Keratinocyte (primary cell): ENCODE results near the gene MTHFD1L. TPM values are rescaled to one million over a fixed set of nuclear protein-coding genes. Genes with fewer than 3 reads are reported as not detected.
"Not testable (repeated sequence)": the region's sequence is repeated elsewhere in the genome, so short reads cannot be mapped to it uniquely, and the experiment has no call there.

Source experiments
- DNase-seq: peaks from one replicate; pipeline ENCODE4 v3.0.0-alpha.2; 2011; ENCODE audit warnings: low read depth, missing footprints, low spot score
- FAIRE-seq: peaks from 2 replicates; lab custom pipeline; 2011; peaks lifted over from hg19 to GRCh38; lab: Jason Lieb, UNC
- H2AFZ ChIP-seq: 2 replicates; pipeline ENCODE4 v1.6.0; 2012; ENCODE audit warnings: low read length, control low read depth, inconsistent platforms; ENCODE audit not compliant: control insufficient read depth
- H3K27ac ChIP-seq: 2 replicates; pipeline ENCODE4 v1.5.1; 2011; ENCODE audit warnings: low read length; ENCODE audit not compliant: control insufficient read depth, insufficient read depth
- H3K27me3 ChIP-seq: 3 replicates; pipeline ENCODE4 v1.6.0; 2011; ENCODE audit warnings: low read length; ENCODE audit not compliant: control insufficient read depth, insufficient read depth; ENCODE audit errors: extremely low read depth
- H3K36me3 ChIP-seq, 2 experiments: 2 replicates in 1 of 2; 3 replicates in 1 of 2; pipeline ENCODE4 v1.5.1; 2011; ENCODE audit warnings: low read length in 2 of 2, mild to moderate bottlenecking in 1 of 2; ENCODE audit not compliant: control insufficient read depth in 2 of 2, insufficient read depth in 2 of 2; ENCODE audit errors: extremely low read depth in 1 of 2
- H3K4me1 ChIP-seq: 3 replicates; pipeline ENCODE4 v1.5.1; 2011; ENCODE audit warnings: low read length; ENCODE audit not compliant: control insufficient read depth, insufficient read depth; ENCODE audit errors: extremely low read depth
- H3K4me2 ChIP-seq: 3 replicates; pipeline ENCODE4 v1.6.0; 2011; ENCODE audit warnings: low read depth, low read length; ENCODE audit not compliant: control insufficient read depth, insufficient read depth; ENCODE audit errors: extremely low read depth
- H3K4me3 ChIP-seq, 3 experiments: fragments of 200-600 bp in 1 of 3; sonication (generic) in 1 of 3; 2 replicates in 2 of 3; 3 replicates in 1 of 3; pipeline ENCODE4 v1.5.1; 2011 to 2016; ENCODE audit warnings: low read length in 3 of 3, mild to moderate bottlenecking in 3 of 3, control low read depth in 2 of 3, inconsistent platforms in 1 of 3, low read depth in 1 of 3, mixed read lengths in 1 of 3, mixed run types in 1 of 3, moderate library complexity in 1 of 3; ENCODE audit not compliant: control insufficient read depth in 2 of 3, insufficient read depth in 2 of 3; ENCODE audit errors: extremely low read depth in 1 of 3
- H3K79me2 ChIP-seq: 2 replicates; pipeline ENCODE4 v1.6.0; 2012; ENCODE audit warnings: low read length; ENCODE audit not compliant: control insufficient read depth, insufficient read depth
- H3K9ac ChIP-seq: 3 replicates; pipeline ENCODE4 v1.6.0; 2011; ENCODE audit warnings: low read length; ENCODE audit not compliant: control insufficient read depth, insufficient read depth; ENCODE audit errors: extremely low read depth
- H3K9me1 ChIP-seq: 3 replicates; pipeline ENCODE4 v1.6.0; 2011; ENCODE audit warnings: low read length; ENCODE audit not compliant: control insufficient read depth, insufficient read depth; ENCODE audit errors: extremely low read depth
- H3K9me3 ChIP-seq: 2 replicates; pipeline ENCODE4 v1.5.1; 2012; ENCODE audit warnings: low read depth, low read length; ENCODE audit not compliant: control insufficient read depth
- H4K20me1 ChIP-seq: 3 replicates; pipeline ENCODE4 v1.6.0; 2011; ENCODE audit warnings: low read length; ENCODE audit not compliant: control insufficient read depth, insufficient read depth; ENCODE audit errors: extremely low read depth
- CTCF ChIP-seq, 3 experiments: IDR thresholded peaks in 1 of 3; conservative IDR thresholded peaks in 1 of 3; optimal IDR thresholded peaks in 1 of 3; 2 replicates in 2 of 3; 3 replicates in 1 of 3; pipeline versions ENCODE3 to v1.5.1; 2011; ENCODE audit warnings: low read length in 3 of 3, mild to moderate bottlenecking in 3 of 3, moderate library complexity in 2 of 3, control low read depth in 1 of 3, inconsistent platforms in 1 of 3; ENCODE audit not compliant: insufficient read depth in 2 of 3; ENCODE audit errors: extremely low read depth in 1 of 3
- EZH2 ChIP-seq: IDR thresholded peaks from one replicate; pipeline ENCODE4 v1.6.1; 2012; ENCODE audit warnings: inconsistent platforms, mild to moderate bottlenecking, low read length, moderate library complexity
- dilution Hi-C: fragments of 300-500 bp; cut with MboI; formaldehyde crosslinking; loops from one replicate; pipeline ENCODE4 v1.7.0; 2020; ENCODE audit warnings: low sequenced_read_pairs; ENCODE audit not compliant: extremely low pct_ligation_motif_present
- polyA plus RNA-seq, 5 experiments: library from polyadenylated mRNA; depleted of rRNA in 3 of 5; stranded (reverse) in 3 of 5; stranded (forward) in 1 of 5; unstranded in 1 of 5; fragments of >200 nt; gene quantifications; 1 replicate in 1 of 5; 2 replicates in 3 of 5; 3 replicates in 1 of 5; pipeline versions ENCODE4 v1.2.1 to v1.2.3, GENCODE V29; 2011 to 2012; ENCODE audit warnings: missing spikeins in 2 of 5, low read depth in 1 of 5, low replicate concordance in 1 of 5

The MTHFD1L gene
- polyA plus RNA-seq, 1 donor (not counting 4 experiments of a cell fraction or from before 2014, with no cell fraction given) = 38.0 TPM

- H3K9me3 ChIP-seq = no peaks in the 10 kb centered on the region
- no peak for TF ChIP-seq CTCF (optimal IDR thresholded peaks at IDR 0.05 in 1 of 3, IDR thresholded peaks at IDR 0.05 in 1 of 3, conservative IDR thresholded peaks at IDR 0.05 in 1 of 3; ENCODE audit: extremely low read depth in 1 of 3, insufficient read depth in 2 of 3, low read length in 3 of 3)
- TF ChIP-seq EZH2 = no peak
- FAIRE-seq (no peak), DNase-seq (no peak)
- no peaks in the 10 kb centered on the region for H4K20me1 ChIP-seq
- no peaks in the 10 kb centered on the region for H3K4me1 ChIP-seq
- H3K36me3 ChIP-seq = peaks cover 0 to 2% of the 10 kb centered on the region in 2 experiments
- no peaks in the 10 kb centered on the region for H3K79me2 ChIP-seq
- no peak overlapping the region for H3K27ac ChIP-seq
- dilution Hi-C loops = no loop called here
- H3K4me2 ChIP-seq = no peak overlapping the region
- no peak overlapping the region for H3K9ac ChIP-seq
- no peaks in the 10 kb centered on the region for H3K9me1 ChIP-seq
- H3K4me3 ChIP-seq = no peak overlapping the region
- no peak overlapping the region for H2AFZ ChIP-seq
- no peaks in the 10 kb centered on the region for H3K27me3 ChIP-seq
These were observed 42.6 kb upstream of the MTHFD1L start for GRCh38 chr6:150822932-150823331.

DNA sequence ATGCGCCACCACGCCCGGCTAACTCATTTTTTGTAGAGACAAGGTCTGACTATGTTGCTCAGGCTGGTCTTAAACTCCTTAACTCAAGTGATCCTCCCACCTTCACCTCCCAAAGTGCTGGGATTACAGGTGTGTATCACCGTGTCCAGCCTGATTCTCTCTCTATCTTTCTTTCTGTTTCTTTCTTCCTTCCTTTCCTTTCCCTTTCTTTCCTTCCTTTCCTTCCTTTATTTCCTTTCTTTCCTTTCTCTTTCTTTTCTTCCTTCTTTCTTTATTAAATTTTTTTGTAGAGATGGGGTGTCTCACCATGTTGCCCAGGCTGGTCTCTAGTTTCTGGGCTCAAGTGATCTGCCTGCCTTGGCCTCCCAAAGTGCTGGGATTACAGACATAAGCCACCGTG, 38.7 kb upstream of the MTHFD1L start:
- no peaks in the 10 kb centered on the region for H3K79me2 ChIP-seq
- H4K20me1 ChIP-seq = no peaks in the 10 kb centered on the region
- peaks cover 0 to 2% of the 10 kb centered on the region in 2 experiments for H3K36me3 ChIP-seq
- TF ChIP-seq EZH2 = no peak
- TF ChIP-seq CTCF (optimal IDR thresholded peaks at IDR 0.05 in 1 of 3, IDR thresholded peaks at IDR 0.05 in 1 of 3, conservative IDR thresholded peaks at IDR 0.05 in 1 of 3; ENCODE audit: extremely low read depth in 1 of 3, insufficient read depth in 2 of 3, low read length in 3 of 3) = no peak
- no peak overlapping the region for H3K9ac ChIP-seq
- no peak overlapping the region for H3K4me2 ChIP-seq
- H3K9me1 ChIP-seq = no peaks in the 10 kb centered on the region
- dilution Hi-C loops = no loop called here
- no peak for FAIRE-seq
- no peak overlapping the region for H3K27ac ChIP-seq
- H3K4me3 ChIP-seq = no peak overlapping the region
- H2AFZ ChIP-seq = no peak overlapping the region
- no peaks in the 10 kb centered on the region for H3K4me1 ChIP-seq
- DNase-seq = no peak
- no peaks in the 10 kb centered on the region for H3K27me3 ChIP-seq
- no peaks in the 10 kb centered on the region for H3K9me3 ChIP-seq

DNA sequence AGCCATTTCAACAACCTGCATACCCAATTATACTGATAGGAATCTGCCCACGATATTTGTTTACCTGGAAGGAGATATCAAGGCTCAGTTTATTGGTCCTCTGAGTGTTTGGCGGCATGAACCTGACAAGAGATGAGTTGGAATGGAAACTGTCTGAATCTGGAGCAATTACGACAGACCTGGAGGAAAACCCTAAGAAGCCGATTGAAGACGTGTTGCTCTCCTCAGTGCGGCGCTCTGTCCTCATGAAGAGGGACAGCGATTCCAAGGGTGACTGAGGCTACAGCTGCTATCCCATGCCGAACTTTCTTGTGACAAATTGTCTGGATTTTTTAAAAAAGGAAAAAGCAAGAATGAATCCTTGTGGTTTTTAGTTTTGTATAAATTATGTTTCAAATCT, 37.4 kb upstream of the MTHFD1L start:
- H3K9me1 ChIP-seq, dilution Hi-C loops, H3K4me3 ChIP-seq, H4K20me1 ChIP-seq, H2AFZ ChIP-seq, H3K36me3 ChIP-seq, FAIRE-seq, H3K9me3 ChIP-seq, H3K9ac ChIP-seq, DNase-seq, H3K27me3 ChIP-seq, H3K79me2 ChIP-seq, H3K4me1 ChIP-seq, H3K4me2 ChIP-seq, H3K27ac ChIP-seq: not testable (repeated sequence)
